ENCODE measurements around the gene CPA2.
"Not testable (repeated sequence)": the region's sequence is repeated elsewhere in the genome, so short reads cannot be mapped to it uniquely, and the experiment has no call there.

The CPA2 gene

GRCh38 chr7:130266258-130266960 lies at the start of gene CPA2:
CPA2 (plus strand) TSS chr7:130266863; CDS start chr7:130266882, 19 bp downstream.
- no peak for DNase-seq (ENCODE audit: low spot score)

GRCh38 chr7:130218806-130219620 lies 47.6 kb upstream of the CPA2 start:
- no peak for DNase-seq (ENCODE audit: low spot score)

- no peak for DNase-seq (ENCODE audit: low spot score)
Measured at GRCh38 chr7:130219871-130220270, 46.8 kb upstream of the CPA2 start.

GRCh38 chr7:130221746-130222145 lies 44.9 kb upstream of the CPA2 start:
- DNase-seq (ENCODE audit: low spot score) = no peak

GRCh38 chr7:130223646-130224045 lies 43.0 kb upstream of the CPA2 start:
- no peak for DNase-seq (ENCODE audit: low spot score)

GRCh38 chr7:130224210-130224609 lies 42.5 kb upstream of the CPA2 start:
- no peak for DNase-seq (ENCODE audit: low spot score)

GRCh38 chr7:130224923-130225322 lies 41.7 kb upstream of the CPA2 start:
- DNase-seq (ENCODE audit: low spot score) = not testable (repeated sequence)

GRCh38 chr7:130226333-130226732 lies 40.3 kb upstream of the CPA2 start:
- DNase-seq (ENCODE audit: low spot score) = no peak

GRCh38 chr7:130227883-130228575 lies 38.6 kb upstream of the CPA2 start:
- peak; percentile 98 for DNase-seq (ENCODE audit: low spot score)

- DNase-seq (ENCODE audit: low spot score) = no peak
Measured at GRCh38 chr7:130228840-130229502, 37.7 kb upstream of the CPA2 start.

GRCh38 chr7:130229981-130230380 lies 36.7 kb upstream of the CPA2 start:
- DNase-seq (ENCODE audit: low spot score) = not testable (repeated sequence)

GRCh38 chr7:130231792-130232191 lies 34.9 kb upstream of the CPA2 start:
- no peak for DNase-seq (ENCODE audit: low spot score)

GRCh38 chr7:130232209-130232608 lies 34.5 kb upstream of the CPA2 start:
- no peak for DNase-seq (ENCODE audit: low spot score)

- no peak for DNase-seq (ENCODE audit: low spot score)
Measured at GRCh38 chr7:130234078-130234477, 32.6 kb upstream of the CPA2 start.

- not testable (repeated sequence) for DNase-seq (ENCODE audit: low spot score)
Measured at GRCh38 chr7:130236361-130236760, 30.3 kb upstream of the CPA2 start.

GRCh38 chr7:130240240-130240639 lies 26.4 kb upstream of the CPA2 start:
- DNase-seq (ENCODE audit: low spot score) = no peak

- DNase-seq (ENCODE audit: low spot score) = peak; percentile 69
Measured at GRCh38 chr7:130242198-130243014, 24.3 kb upstream of the CPA2 start.

GRCh38 chr7:130243486-130243885 lies 23.2 kb upstream of the CPA2 start:
- not testable (repeated sequence) for DNase-seq (ENCODE audit: low spot score)

- not testable (repeated sequence) for DNase-seq (ENCODE audit: low spot score)
Measured at GRCh38 chr7:130246491-130246890, 20.2 kb upstream of the CPA2 start.

- not testable (repeated sequence) for DNase-seq (ENCODE audit: low spot score)
Measured at GRCh38 chr7:130248842-130249241, 17.8 kb upstream of the CPA2 start.

- DNase-seq (ENCODE audit: low spot score) = not testable (repeated sequence)
Measured at GRCh38 chr7:130249626-130250025, 17.0 kb upstream of the CPA2 start.

Measured in COLO829 (cell line).